Astrocyte (in vitro differentiated cells and primary cell): Measurements from ENCODE around the gene NDST3.

Source experiments
- EZH2 ChIP-seq: IDR thresholded peaks from 2 replicates; pipeline ENCODE4 v1.6.1; 2012; ENCODE audit warnings: mild to moderate bottlenecking, low read length, inconsistent platforms; ENCODE audit not compliant: insufficient read depth
- TF ChIP-seq, protein P1 (sequence below): IDR thresholded peaks from 2 replicates; pipeline ENCODE4 v1.5.1; 2011; ENCODE audit warnings: low read depth, mild to moderate bottlenecking, inconsistent platforms, low read length, moderate library complexity; ENCODE audit not compliant: insufficient read depth

DNA sequence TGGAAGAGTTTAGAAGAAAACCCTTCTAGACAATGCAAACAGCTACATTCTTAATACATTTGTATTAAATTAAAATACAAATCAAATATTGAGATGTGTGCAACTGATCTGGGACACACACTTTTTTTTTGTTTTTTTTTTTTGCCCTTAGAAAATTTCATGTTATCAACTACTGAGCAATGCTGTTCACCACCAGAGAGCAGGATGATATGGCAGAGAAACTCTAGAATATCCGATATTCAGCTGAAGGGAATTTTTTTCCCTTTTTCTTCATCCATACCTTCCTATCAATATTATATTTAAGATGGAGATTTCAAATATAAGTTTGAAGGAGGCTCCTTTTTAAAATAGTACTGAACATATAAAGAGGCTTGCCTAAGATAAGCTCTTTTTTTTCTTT is 1.0 kb downstream of the NDST3 start:
- TF ChIP-seq, protein P1, sequence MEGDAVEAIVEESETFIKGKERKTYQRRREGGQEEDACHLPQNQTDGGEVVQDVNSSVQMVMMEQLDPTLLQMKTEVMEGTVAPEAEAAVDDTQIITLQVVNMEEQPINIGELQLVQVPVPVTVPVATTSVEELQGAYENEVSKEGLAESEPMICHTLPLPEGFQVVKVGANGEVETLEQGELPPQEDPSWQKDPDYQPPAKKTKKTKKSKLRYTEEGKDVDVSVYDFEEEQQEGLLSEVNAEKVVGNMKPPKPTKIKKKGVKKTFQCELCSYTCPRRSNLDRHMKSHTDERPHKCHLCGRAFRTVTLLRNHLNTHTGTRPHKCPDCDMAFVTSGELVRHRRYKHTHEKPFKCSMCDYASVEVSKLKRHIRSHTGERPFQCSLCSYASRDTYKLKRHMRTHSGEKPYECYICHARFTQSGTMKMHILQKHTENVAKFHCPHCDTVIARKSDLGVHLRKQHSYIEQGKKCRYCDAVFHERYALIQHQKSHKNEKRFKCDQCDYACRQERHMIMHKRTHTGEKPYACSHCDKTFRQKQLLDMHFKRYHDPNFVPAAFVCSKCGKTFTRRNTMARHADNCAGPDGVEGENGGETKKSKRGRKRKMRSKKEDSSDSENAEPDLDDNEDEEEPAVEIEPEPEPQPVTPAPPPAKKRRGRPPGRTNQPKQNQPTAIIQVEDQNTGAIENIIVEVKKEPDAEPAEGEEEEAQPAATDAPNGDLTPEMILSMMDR = no peak
- no peak for TF ChIP-seq EZH2
